Measurements from ENCODE around the gene CD4. TPM values are rescaled to one million over a fixed set of nuclear protein-coding genes. Genes with fewer than 3 reads are reported as not detected.

The CD4 gene
- total and polyA plus RNA-seq, 2 donors (not counting 3 experiments of a cell fraction or from before 2014, with no cell fraction given): not detected

DNA sequence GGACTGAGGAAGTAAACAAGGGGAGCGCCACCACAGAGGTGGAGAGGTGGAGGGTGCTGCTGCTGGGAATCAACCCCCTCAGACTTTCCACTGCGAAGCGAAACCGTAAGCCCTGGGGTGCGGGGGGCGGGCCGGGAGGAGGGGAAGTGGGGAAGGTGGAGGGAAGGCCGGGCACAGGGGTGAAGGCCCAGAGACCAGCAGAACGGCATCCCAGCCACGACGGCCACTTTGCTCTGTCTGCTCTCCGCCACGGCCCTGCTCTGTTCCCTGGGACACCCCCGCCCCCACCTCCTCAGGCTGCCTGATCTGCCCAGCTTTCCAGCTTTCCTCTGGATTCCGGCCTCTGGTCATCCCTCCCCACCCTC, 17.0 kb upstream of the CD4 start, which contains the start of gene LAG3:
Gene LAG3, plus strand, starts transcription at position 190 of the 365 bp plus-strand sequence. CDS start 333 bp downstream, outside the sequence.
- Histone ChIP-seq H3K4me1 (ENCODE audit: control insufficient read depth, extremely low read depth, insufficient read depth, low read length) (peaks cover 13% of the 10 kb centered on the region), H3K79me2 (ENCODE audit: control insufficient read depth, insufficient read depth, low read length) (peaks cover 24% of the 10 kb centered on the region), H3K4me3 (replicated peaks in 1 of 3; ENCODE audit: insufficient read depth in 1 of 3, low read depth in 1 of 3, low read length in 3 of 3) (no peak within 1 kb of the TSS), H2AFZ (ENCODE audit: low read depth, low read length) (no peak within 1 kb of the TSS), H3K27me3 (ENCODE audit: control insufficient read depth in 2 of 2, insufficient read depth in 2 of 2, low read length in 2 of 2) (no peaks in the 10 kb centered on the region), H3K9me3 (replicated peaks; ENCODE audit: control insufficient read depth, insufficient read depth, low read length) (no peaks in the 10 kb centered on the region), H3K4me2 (ENCODE audit: insufficient read depth, low read length) (no peak within 1 kb of the TSS), H3K9me1 (replicated peaks; ENCODE audit: control insufficient read depth, extremely low read depth, insufficient read depth, low read length) (no peaks in the 10 kb centered on the region), H3K9ac (replicated peaks; ENCODE audit: extremely low read depth, insufficient read depth, low read length) (no peak within 1 kb of the TSS), H3K27ac (ENCODE audit: insufficient read depth, low read depth, low read length) (no peak within 1 kb of the TSS), H3K36me3 (ENCODE audit: control insufficient read depth in 2 of 2, extremely low read depth in 1 of 2, insufficient read depth in 2 of 2, low read length in 2 of 2) (peaks cover 0 to 29% of the 10 kb centered on the region in 2 experiments), H4K20me1 (replicated peaks; ENCODE audit: control insufficient read depth, extremely low read depth, insufficient read depth, low read length) (no peaks in the 10 kb centered on the region)
- dilution Hi-C loops (cut with MboI; ENCODE audit: extremely low pct_ligation_motif_present, low sequenced_read_pairs) (no loop called here), intact Hi-C loops (cut with micrococcal nuclease) (no loop called here)
- no TSS peak for BruUV-seq (replicated peaks)
- CTCF ChIA-PET: interaction anchor here (1.8 to 8.4 kb wide), 2 partner anchors 19 to 53 kb away, joined by 5 to 234 read pairs; partner anchors contain the start of gene MLF2
- no peak for DNase-seq (ENCODE audit: low read depth, low spot score)
- POLR2A ChIA-PET: interaction anchor here (0.7 kb wide), 1 partner anchor 99 kb away, joined by 8 read pairs; no protein-coding TSS in a partner anchor
- no peak for FAIRE-seq
- TF ChIP-seq, protein P1, sequence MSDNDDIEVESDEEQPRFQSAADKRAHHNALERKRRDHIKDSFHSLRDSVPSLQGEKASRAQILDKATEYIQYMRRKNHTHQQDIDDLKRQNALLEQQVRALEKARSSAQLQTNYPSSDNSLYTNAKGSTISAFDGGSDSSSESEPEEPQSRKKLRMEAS (IDR thresholded peaks at IDR 0.05; ENCODE audit: insufficient read depth, insufficient read length): no peak
- TF ChIP-seq POLR2A (IDR thresholded peaks at IDR 0.05; ENCODE audit: low read depth, low read length) (no peak), EZH2 (IDR thresholded peaks at IDR 0.05; ENCODE audit: borderline replicate concordance, low read depth, low read length, severe bottlenecking) (no peak), MYC (IDR thresholded peaks at IDR 0.05; ENCODE audit: low read depth, low read length) (no peak), POLR2AphosphoS5 (IDR thresholded peaks at IDR 0.05; ENCODE audit: insufficient read depth, low read depth, low read length) (no peak), JUN (IDR thresholded peaks at IDR 0.05; ENCODE audit: borderline replicate concordance, insufficient read depth, insufficient read length, low read depth) (no peak), FOS (IDR thresholded peaks at IDR 0.05; ENCODE audit: borderline replicate concordance, insufficient read depth, low read length) (no peak), GATA2 (IDR thresholded peaks at IDR 0.05; ENCODE audit: insufficient read depth, insufficient read length, low read depth, low read length) (no peak)
- TF ChIP-seq, protein P2, sequence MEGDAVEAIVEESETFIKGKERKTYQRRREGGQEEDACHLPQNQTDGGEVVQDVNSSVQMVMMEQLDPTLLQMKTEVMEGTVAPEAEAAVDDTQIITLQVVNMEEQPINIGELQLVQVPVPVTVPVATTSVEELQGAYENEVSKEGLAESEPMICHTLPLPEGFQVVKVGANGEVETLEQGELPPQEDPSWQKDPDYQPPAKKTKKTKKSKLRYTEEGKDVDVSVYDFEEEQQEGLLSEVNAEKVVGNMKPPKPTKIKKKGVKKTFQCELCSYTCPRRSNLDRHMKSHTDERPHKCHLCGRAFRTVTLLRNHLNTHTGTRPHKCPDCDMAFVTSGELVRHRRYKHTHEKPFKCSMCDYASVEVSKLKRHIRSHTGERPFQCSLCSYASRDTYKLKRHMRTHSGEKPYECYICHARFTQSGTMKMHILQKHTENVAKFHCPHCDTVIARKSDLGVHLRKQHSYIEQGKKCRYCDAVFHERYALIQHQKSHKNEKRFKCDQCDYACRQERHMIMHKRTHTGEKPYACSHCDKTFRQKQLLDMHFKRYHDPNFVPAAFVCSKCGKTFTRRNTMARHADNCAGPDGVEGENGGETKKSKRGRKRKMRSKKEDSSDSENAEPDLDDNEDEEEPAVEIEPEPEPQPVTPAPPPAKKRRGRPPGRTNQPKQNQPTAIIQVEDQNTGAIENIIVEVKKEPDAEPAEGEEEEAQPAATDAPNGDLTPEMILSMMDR (IDR thresholded peaks at IDR 0.05; ENCODE audit: extremely low read depth in 1 of 2, insufficient read depth in 1 of 2, low read depth in 1 of 2, low read length in 2 of 2): no peak
